GM12878 (cell line): ENCODE data around the gene MYB. TPM values are rescaled to one million over a fixed set of nuclear protein-coding genes. Genes with fewer than 3 reads are reported as not detected.
A peak's percentile ranks its signal among the peaks of the same experiment; 100 is the strongest.

Experiments
- ATAC-seq: fragments of 200-7000 bp; cut with Tn5 transposase; 3 replicates; pipeline ENCODE4 v1.9.1; 2020; ENCODE audit warnings: mild to moderate bottlenecking, moderate library complexity
- BruUV-seq: library from RNA; stranded (reverse); fragments of 400-500 nt; replicated peaks from 2 replicates; lab custom pipeline; 2021; lab: Mats Ljungman, UMichigan
- CTCF ChIA-PET: fragments of 300-600 bp; sonication (Branson Sonifier 250); formaldehyde crosslinking; extraction: SDS; loops from one replicate; lab custom pipeline; 2021; ENCODE audit warnings: inconsistent platforms; lab: Yijun Ruan, JAX
- POLR2A ChIA-PET: fragments of 350-600 bp; formaldehyde crosslinking; extraction: SDS; loops from one replicate; lab custom pipeline; 2021; ENCODE audit warnings: inconsistent platforms; lab: Charles Lee
- RAD21 ChIA-PET: fragments of 300-600 bp; sonication (Branson Sonifier 250); formaldehyde crosslinking; loops from one replicate; lab custom pipeline; 2023; ENCODE audit warnings: antibody characterized with exemption; ENCODE audit not compliant: unreplicated experiment; lab: Charles Lee
- SMC1A ChIA-PET: fragments of 300-600 bp; sonication (Branson Sonifier 250); formaldehyde crosslinking; loops from one replicate; lab custom pipeline; 2023; ENCODE audit not compliant: unreplicated experiment, uncharacterized antibody; lab: Charles Lee
- DNase-seq: peaks from one replicate; pipeline ENCODE4 v3.0.0-alpha.2; 2011; ENCODE audit warnings: low read depth, low spot score
- FAIRE-seq: peaks from 3 replicates; lab custom pipeline; 2011; peaks lifted over from hg19 to GRCh38; lab: Jason Lieb, UNC
- H2AFZ ChIP-seq: 2 replicates; pipeline ENCODE4 v1.6.0; 2011; ENCODE audit warnings: low read depth, low read length, control low read depth; ENCODE audit not compliant: control insufficient read depth
- H3K27ac ChIP-seq: 2 replicates; pipeline ENCODE4 v1.5.1; 2011; ENCODE audit warnings: control low read depth; ENCODE audit not compliant: control insufficient read depth, insufficient read depth
- H3K27me3 ChIP-seq, 2 experiments: replicated peaks in 1 of 2; 2 replicates each; pipeline versions ENCODE4 v1.6.0 to v1.6.1; 2011; ENCODE audit warnings: low read length in 1 of 2; ENCODE audit not compliant: control insufficient read depth in 2 of 2, insufficient read depth in 2 of 2
- H3K36me3 ChIP-seq, 2 experiments: 2 replicates each; pipeline ENCODE4 v1.5.1; 2011; ENCODE audit warnings: low read length in 1 of 2; ENCODE audit not compliant: control insufficient read depth in 2 of 2, insufficient read depth in 2 of 2
- H3K4me1 ChIP-seq: 2 replicates; pipeline ENCODE4 v1.6.1; 2011; ENCODE audit warnings: mild to moderate bottlenecking, low read length, moderate library complexity, mixed read lengths; ENCODE audit not compliant: control insufficient read depth, insufficient read depth
- H3K4me2 ChIP-seq: 2 replicates; pipeline ENCODE4 v1.6.0; 2011; ENCODE audit warnings: control low read depth; ENCODE audit not compliant: control insufficient read depth, insufficient read depth
- H3K4me3 ChIP-seq: fragments of 200-600 bp; sonication (generic); 2 replicates; pipeline ENCODE4 v1.5.1; 2016
- H3K79me2 ChIP-seq: 2 replicates; pipeline ENCODE4 v1.6.0; 2011; ENCODE audit warnings: low read length; ENCODE audit not compliant: control insufficient read depth, insufficient read depth
- H3K9ac ChIP-seq: 2 replicates; pipeline ENCODE4 v1.8.0; 2011; ENCODE audit warnings: low read length, control low read depth, mixed read lengths; ENCODE audit not compliant: control insufficient read depth, insufficient read depth
- H3K9me3 ChIP-seq: replicated peaks from 3 replicates; pipeline ENCODE4 v1.5.1; 2011; ENCODE audit warnings: mild to moderate bottlenecking, low read length; ENCODE audit not compliant: control insufficient read depth, insufficient read depth
- H4K20me1 ChIP-seq: 2 replicates; pipeline ENCODE4 v1.6.0; 2011; ENCODE audit not compliant: control insufficient read depth, insufficient read depth
- CUX1 ChIP-seq: IDR thresholded peaks from 2 replicates; pipeline ENCODE4 v1.6.1; 2012; ENCODE audit warnings: improper control_type of control experiment, low read depth, low read length; ENCODE audit not compliant: insufficient replicate concordance
- IRF4 ChIP-seq: IDR thresholded peaks from 2 replicates; pipeline ENCODE4 v1.6.1; 2011; ENCODE audit warnings: low read depth, low read length
- JUNB ChIP-seq: IDR thresholded peaks from 2 replicates; pipeline ENCODE4 v1.6.1; 2016; ENCODE audit warnings: antibody characterized with exemption, mild to moderate bottlenecking
- RB1 ChIP-seq: fragments of 450-650 bp; formaldehyde crosslinking; IDR thresholded peaks from 2 replicates; pipeline ENCODE4 v1.6.1; 2017; ENCODE audit warnings: mild to moderate bottlenecking, borderline replicate concordance
- SP1 ChIP-seq: IDR thresholded peaks from one replicate; pipeline ENCODE4 v1.6.1; 2011; ENCODE audit warnings: low read depth, low read length
- WGBS: methylation state at CpG from one replicate; pipeline ENCODE4 v1.1.6; 2016; ENCODE audit warnings: low lambda C conversion rate; ENCODE audit not compliant: insufficient replicate concordance, insufficient coverage; ENCODE audit errors: missing lambda C conversion rate; 5-methylcytosine and 5-hydroxymethylcytosine counted together
- in situ Hi-C: fragments of 300-500 bp; cut with MboI; formaldehyde crosslinking; loops from 9 replicates; pipeline ENCODE4 v1.14.3; 2018; ENCODE audit warnings: mixed read lengths
- intact Hi-C: fragments of 100-400 bp; cut with micrococcal nuclease; formaldehyde crosslinking; loops from one replicate; pipeline ENCODE4 v1.14.2; 2022; ENCODE audit not compliant: unreplicated experiment
- polyA plus RNA-seq, 11 experiments: library from polyadenylated mRNA; depleted of rRNA in 4 of 11; unstranded in 6 of 11; stranded (reverse) in 5 of 11; fragments of >200 nt; fragmentation: Nextera tagmentation in 4 of 11; fragmentation: Illumina TruSeq in 1 of 11; extraction: Ambion mirVana in 4 of 11; extraction: Trizol in 1 of 11; gene quantifications; 1 replicate in 1 of 11; 2 replicates in 10 of 11; pipeline versions ENCODE4 v1.2.1 to v1.2.3, GENCODE V29; 2011 to 2016; ENCODE audit warnings: inconsistent platforms in 2 of 11, missing spikeins in 2 of 11, low read depth in 1 of 11
- total RNA-seq, 4 experiments: library from RNA; depleted of rRNA in 3 of 4; stranded (reverse); fragments of >200 nt in 3 of 4; fragmentation: Illumina TruSeq in 1 of 4; extraction: Trizol in 1 of 4; gene quantifications; 2 replicates each; pipeline versions ENCODE4 v1.2.1 to v1.2.3, GENCODE V29; 2013 to 2021

The MYB gene
- total and polyA plus RNA-seq, 10 of the 15 experiments (the other 5 are each of a cell fraction or from before 2014, with no cell fraction given): 7.0 to 29.8 (median 21.5) TPM

GRCh38 chr6:135231469-135231844 lies 50.3 kb downstream of the MYB start (continued):
- TF ChIP-seq RB1: no peak
- TF ChIP-seq, all 136 proteins: peak for 4

- ChIA-PET SMC1A (interaction anchor here (1.3 to 2.3 kb wide), 3 partner anchors 34 to 89 kb away, joined by 4 to 6 read pairs (median 4); no protein-coding TSS in a partner anchor), POLR2A (no interaction called here), CTCF (interaction anchor here (1.0 to 1.9 kb wide), 4 partner anchors 8 to 293 kb away, joined by 3 to 5 read pairs (median 3); no protein-coding TSS in a partner anchor), RAD21 (no interaction called here)
- Histone ChIP-seq H3K27me3 (peaks cover 0 to 2% of the 10 kb centered on the region in 2 experiments; a peak in 1 of 4 replicates), H3K9me3 (no peaks in the 10 kb centered on the region), H3K79me2 (no peaks in the 10 kb centered on the region), H3K9ac (no peak overlapping the region), H4K20me1 (no peaks in the 10 kb centered on the region), H3K27ac (no peak overlapping the region; the same call in 1 of the 2 replicates), H2AFZ (no peak overlapping the region; the same call in 1 of the 2 replicates), H3K4me3 (no peak overlapping the region), H3K4me2 (peak overlapping the region; percentile 68), H3K4me1 (peaks cover 20% of the 10 kb centered on the region), H3K36me3 (no peaks in the 10 kb centered on the region)
- intact Hi-C loops: no loop called here
- no peak for DNase-seq
- no TSS peak for BruUV-seq
- WGBS: 85% methylated on average over 5 of the region's 5 CpGs
- in situ Hi-C loops: loop anchor here (25.0 kb wide), 1 partner anchor 178 kb away; no protein-coding TSS in a partner anchor
- no peak for FAIRE-seq
- ATAC-seq: peak; percentile 66
- TF ChIP-seq CUX1: no peak
- TF ChIP-seq IRF4: 0 out of 2 replicates have a peak, but pooled peaks have one; percentile 61
- no peak for TF ChIP-seq SP1
- TF ChIP-seq JUNB: peak; percentile 62
Observed at GRCh38 chr6:135233686-135234491, 52.8 kb downstream of the MYB start.
